Measurements from ENCODE around the gene PADI4. TPM values are rescaled to one million over a fixed set of nuclear protein-coding genes. Genes with fewer than 3 reads are reported as not detected.

PADI4 gene
- total RNA-seq, 1 donor: not detected

DNA sequence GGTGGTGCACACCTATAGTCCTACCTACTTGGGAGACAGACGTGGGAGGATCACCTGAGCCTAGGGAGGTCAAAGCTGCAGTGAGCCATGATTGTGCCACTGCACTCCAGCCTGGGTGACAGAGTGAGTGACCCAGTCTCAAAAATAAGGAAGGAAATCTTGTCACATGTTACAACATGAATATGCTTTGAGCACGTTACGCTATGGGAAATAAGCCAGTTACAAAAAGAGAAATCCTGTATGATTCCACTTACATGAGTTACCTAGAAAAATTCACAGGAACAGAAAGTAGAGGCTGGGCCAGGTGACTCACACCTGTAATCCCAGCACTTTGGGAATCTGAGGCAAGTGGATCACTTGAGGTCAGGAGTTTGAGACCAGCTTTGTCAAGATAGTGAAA, 57.3 kb downstream of the PADI4 start:
- H3K4me3 ChIP-seq (ENCODE audit: insufficient read depth, low read length): no peak overlapping the region
- H3K9me3 ChIP-seq (ENCODE audit: low read depth, low read length): no peaks in the 10 kb centered on the region
- no peaks in the 10 kb centered on the region for H3K36me3 ChIP-seq (ENCODE audit: insufficient read depth, low read length)
- no peak for DNase-seq (ENCODE audit: insufficient read length, low spot score, missing footprints)
- H3K27ac ChIP-seq (ENCODE audit: low read depth, low read length): no peak overlapping the region
- H3K79me2 ChIP-seq (ENCODE audit: insufficient read depth, low read length): no peaks in the 10 kb centered on the region
- H3K27me3 ChIP-seq (ENCODE audit: insufficient read depth, low read length): peaks cover 22% of the 10 kb centered on the region
- H3K4me1 ChIP-seq (ENCODE audit: insufficient read depth, low read length): no peaks in the 10 kb centered on the region
- no peaks in the 10 kb centered on the region for H4K20me1 ChIP-seq (ENCODE audit: insufficient read depth, low read length)
- H2AFZ ChIP-seq (ENCODE audit: low read length): no peak overlapping the region
- no peak for TF ChIP-seq CTCF (IDR thresholded peaks at IDR 0.05; ENCODE audit: extremely low read depth, low read depth, low read length)
- no peak overlapping the region for H3K4me2 ChIP-seq (ENCODE audit: insufficient read depth, low read length)

DNA sequence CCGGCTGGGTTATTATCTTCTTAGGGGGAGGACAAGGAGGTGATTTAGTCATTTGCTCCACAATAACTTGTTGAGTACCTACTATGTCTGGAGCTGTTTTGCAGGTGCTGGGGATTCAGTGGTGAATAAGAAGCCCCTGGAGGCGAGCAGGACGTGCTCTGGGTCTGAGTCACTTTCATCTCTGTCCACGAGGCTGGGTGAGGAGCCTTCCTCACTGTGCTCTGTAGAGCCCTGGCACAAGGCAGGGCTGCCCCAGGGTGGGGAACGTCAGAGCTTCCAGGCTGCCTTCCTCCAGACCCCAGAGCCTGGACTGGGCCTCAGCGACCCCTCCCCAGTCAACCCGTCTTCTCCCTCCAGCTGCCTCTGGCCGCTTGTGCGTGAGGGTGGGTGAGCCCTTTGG, 61.5 kb downstream of the PADI4 start:
- Histone ChIP-seq H3K4me1 (ENCODE audit: insufficient read depth, low read length) (no peaks in the 10 kb centered on the region), H3K4me3 (ENCODE audit: insufficient read depth, low read length) (no peak overlapping the region), H3K79me2 (ENCODE audit: insufficient read depth, low read length) (no peaks in the 10 kb centered on the region), H3K27me3 (ENCODE audit: insufficient read depth, low read length) (peaks cover 20% of the 10 kb centered on the region), H3K4me2 (ENCODE audit: insufficient read depth, low read length) (no peak overlapping the region), H4K20me1 (ENCODE audit: insufficient read depth, low read length) (no peaks in the 10 kb centered on the region), H3K36me3 (ENCODE audit: insufficient read depth, low read length) (no peaks in the 10 kb centered on the region), H2AFZ (ENCODE audit: low read length) (no peak overlapping the region), H3K27ac (ENCODE audit: low read depth, low read length) (no peak overlapping the region), H3K9me3 (ENCODE audit: low read depth, low read length) (no peaks in the 10 kb centered on the region)
- no peak for TF ChIP-seq CTCF (IDR thresholded peaks at IDR 0.05; ENCODE audit: extremely low read depth, low read depth, low read length)
- DNase-seq (ENCODE audit: insufficient read length, low spot score, missing footprints): peak; percentile 92

- Histone ChIP-seq H3K79me2 (ENCODE audit: insufficient read depth, low read length) (no peaks in the 10 kb centered on the region), H3K36me3 (ENCODE audit: insufficient read depth, low read length) (no peaks in the 10 kb centered on the region), H2AFZ (ENCODE audit: low read length) (no peak overlapping the region), H3K27me3 (ENCODE audit: insufficient read depth, low read length) (peaks cover 19% of the 10 kb centered on the region), H3K4me3 (ENCODE audit: insufficient read depth, low read length) (no peak overlapping the region), H4K20me1 (ENCODE audit: insufficient read depth, low read length) (no peaks in the 10 kb centered on the region), H3K9me3 (ENCODE audit: low read depth, low read length) (no peaks in the 10 kb centered on the region), H3K27ac (ENCODE audit: low read depth, low read length) (no peak overlapping the region), H3K4me1 (ENCODE audit: insufficient read depth, low read length) (no peaks in the 10 kb centered on the region), H3K4me2 (ENCODE audit: insufficient read depth, low read length) (no peak overlapping the region)
- DNase-seq (ENCODE audit: insufficient read length, low spot score, missing footprints): no peak
- TF ChIP-seq CTCF (IDR thresholded peaks at IDR 0.05; ENCODE audit: extremely low read depth, low read depth, low read length): no peak
Measured at GRCh38 chr1:17370618-17371017, 62.6 kb downstream of the PADI4 start.

DNA sequence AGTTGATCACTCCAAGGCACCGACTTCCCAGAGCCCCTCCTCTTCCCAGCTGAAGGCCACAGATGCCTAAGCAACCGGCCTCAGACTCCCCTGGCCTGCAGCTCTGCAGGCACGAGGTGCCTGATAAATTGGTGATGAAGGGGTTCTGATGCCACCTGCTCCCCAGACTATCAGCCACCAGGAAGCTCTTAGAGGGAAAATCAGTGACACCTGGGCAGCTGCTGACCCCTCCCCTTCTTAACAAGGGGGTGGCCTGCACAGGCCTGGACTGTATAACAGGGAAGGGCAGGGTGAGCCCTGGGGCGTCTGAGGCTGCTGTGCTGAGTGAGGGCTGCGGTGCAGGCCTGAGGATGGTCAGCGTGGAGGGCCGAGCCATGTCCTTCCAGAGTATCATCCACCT, 63.9 kb downstream of the PADI4 start, which contains the start of gene PADI6:
PADI6 (plus strand) TSS at position 301 of the 400 bp plus-strand sequence; CDS start at position 351, 50 bp downstream.
- no peak within 1 kb of the TSS for H3K27ac ChIP-seq (ENCODE audit: low read depth, low read length)

More for the DNA sequence above, 63.9 kb downstream of the PADI4 start, which contains the start of gene PADI6:
- H2AFZ ChIP-seq (ENCODE audit: low read length): no peak within 1 kb of the TSS
- no peaks in the 10 kb centered on the region for H3K36me3 ChIP-seq (ENCODE audit: insufficient read depth, low read length)
- H4K20me1 ChIP-seq (ENCODE audit: insufficient read depth, low read length): no peaks in the 10 kb centered on the region
- TF ChIP-seq CTCF (IDR thresholded peaks at IDR 0.05; ENCODE audit: extremely low read depth, low read depth, low read length): no peak
- no peaks in the 10 kb centered on the region for H3K79me2 ChIP-seq (ENCODE audit: insufficient read depth, low read length)
- H3K4me2 ChIP-seq (ENCODE audit: insufficient read depth, low read length): no peak within 1 kb of the TSS
- H3K4me1 ChIP-seq (ENCODE audit: insufficient read depth, low read length): no peaks in the 10 kb centered on the region
- no peak within 1 kb of the TSS for H3K4me3 ChIP-seq (ENCODE audit: insufficient read depth, low read length)
- peaks cover 12% of the 10 kb centered on the region for H3K27me3 ChIP-seq (ENCODE audit: insufficient read depth, low read length)
- H3K9me3 ChIP-seq (ENCODE audit: low read depth, low read length): no peaks in the 10 kb centered on the region
- DNase-seq (ENCODE audit: insufficient read length, low spot score, missing footprints): no peak

Data from osteoblast (primary cell).